ENCODE results near the gene M6PR. TPM values are rescaled to one million over a fixed set of nuclear protein-coding genes. Genes with fewer than 3 reads are reported as not detected.
"Not testable (repeated sequence)": the region's sequence is repeated elsewhere in the genome, so short reads cannot be mapped to it uniquely, and the experiment has no call there.

The M6PR gene
- total RNA-seq, 2 experiments from 2014 or later: 213 to 226 TPM

DNA sequence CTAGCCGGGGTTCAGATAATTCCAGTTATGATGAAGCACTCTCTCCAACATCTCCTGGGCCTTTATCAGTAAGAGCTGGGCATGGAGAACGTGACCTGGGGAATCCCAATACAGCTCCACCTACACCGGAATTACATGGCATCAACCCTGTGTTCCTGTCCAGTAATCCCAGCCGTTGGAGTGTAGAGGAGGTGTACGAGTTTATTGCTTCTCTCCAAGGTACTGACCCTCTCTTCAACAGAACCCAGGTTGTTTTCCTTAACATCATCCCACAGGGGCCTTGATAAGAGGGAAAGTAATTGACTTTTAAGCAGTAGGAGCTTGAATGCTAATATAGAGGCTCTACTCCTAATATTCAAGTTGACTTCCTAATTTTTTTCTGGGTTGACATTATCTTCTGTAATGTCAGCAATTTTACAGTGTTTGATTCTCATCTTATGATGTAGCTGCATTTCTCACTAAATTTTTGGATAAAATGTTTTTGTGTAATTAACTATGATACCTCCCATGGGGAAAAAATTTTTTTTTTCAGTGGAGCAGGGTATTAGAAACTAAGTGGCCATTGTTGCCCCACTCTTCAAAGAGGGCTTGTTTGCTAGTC lies 11.5 kb downstream of the M6PR start:
- H3K36me3 Mint-ChIP-seq, H3K4me1 Mint-ChIP-seq: not testable (repeated sequence)

DNA sequence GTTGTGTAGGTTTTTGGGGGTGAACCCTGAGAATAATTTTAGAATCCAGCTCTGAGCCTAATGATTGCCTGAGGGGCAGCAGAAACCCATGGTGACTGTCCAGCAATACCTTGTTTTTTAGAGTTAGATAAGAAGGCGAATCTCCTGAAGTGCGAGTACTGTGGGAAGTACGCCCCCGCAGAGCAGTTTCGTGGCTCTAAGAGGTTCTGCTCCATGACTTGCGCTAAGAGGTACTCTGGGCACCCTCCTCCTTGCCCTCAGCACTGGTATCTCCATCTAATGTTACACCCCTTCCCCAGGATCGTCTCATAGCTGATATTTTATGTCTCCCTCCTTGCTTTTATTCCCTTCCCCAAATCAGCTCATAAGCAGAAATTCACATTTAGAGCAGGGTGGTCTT lies 12.7 kb downstream of the M6PR start:
- Mint-ChIP-seq H3K27ac (no peak overlapping the region), H3K4me3 (no peak overlapping the region), H3K27me3 (no peaks in the 10 kb centered on the region), H3K36me3 (peaks cover 3% of the 10 kb centered on the region), H3K9me3 (no peaks in the 10 kb centered on the region), H3K4me1 (no peaks in the 10 kb centered on the region)
- DNase-seq: no peak

More for the DNA sequence above, 11.5 kb downstream of the M6PR start:
- H3K27me3 Mint-ChIP-seq, H3K9me3 Mint-ChIP-seq, H3K27ac Mint-ChIP-seq, H3K4me3 Mint-ChIP-seq, DNase-seq: not testable (repeated sequence)

DNA sequence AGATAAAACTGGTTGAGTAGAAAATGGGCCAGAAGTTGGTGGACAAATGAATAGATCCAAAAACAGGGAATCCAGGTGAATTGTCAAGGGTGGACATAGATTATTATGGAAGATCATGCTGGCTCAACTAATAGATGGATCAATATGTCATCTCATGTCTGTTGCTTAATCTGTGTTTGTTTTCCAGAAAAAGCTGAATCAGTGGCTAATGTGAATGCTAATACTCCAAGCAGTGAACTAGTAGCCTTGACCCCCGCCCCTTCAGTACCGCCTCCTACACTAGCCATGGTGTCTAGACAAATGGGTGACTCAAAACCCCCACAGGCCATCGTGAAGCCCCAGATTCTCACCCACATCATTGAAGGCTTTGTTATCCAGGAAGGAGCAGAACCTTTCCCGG lies 15.4 kb downstream of the M6PR start:
- H3K9me3 Mint-ChIP-seq, H3K4me3 Mint-ChIP-seq, H3K27ac Mint-ChIP-seq, DNase-seq, H3K36me3 Mint-ChIP-seq, H3K27me3 Mint-ChIP-seq, H3K4me1 Mint-ChIP-seq: not testable (repeated sequence)

DNA sequence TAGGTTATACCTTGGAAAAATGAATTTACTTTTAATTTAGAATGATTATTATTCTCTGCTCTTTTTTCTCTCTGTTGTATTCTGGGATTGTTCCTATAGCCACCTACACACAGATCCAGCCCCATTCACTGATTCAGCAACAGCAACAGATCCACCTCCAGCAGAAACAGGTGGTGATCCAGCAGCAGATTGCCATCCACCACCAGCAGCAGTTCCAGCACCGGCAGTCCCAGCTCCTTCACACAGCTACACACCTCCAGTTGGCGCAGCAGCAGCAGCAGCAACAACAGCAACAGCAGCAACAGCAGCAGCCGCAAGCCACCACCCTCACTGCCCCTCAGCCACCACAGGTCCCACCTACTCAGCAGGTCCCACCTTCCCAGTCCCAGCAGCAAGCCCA lies 17.0 kb downstream of the M6PR start:
- H3K27ac Mint-ChIP-seq, H3K4me3 Mint-ChIP-seq, H3K9me3 Mint-ChIP-seq, DNase-seq, H3K36me3 Mint-ChIP-seq, H3K4me1 Mint-ChIP-seq, H3K27me3 Mint-ChIP-seq: not testable (repeated sequence)

DNA sequence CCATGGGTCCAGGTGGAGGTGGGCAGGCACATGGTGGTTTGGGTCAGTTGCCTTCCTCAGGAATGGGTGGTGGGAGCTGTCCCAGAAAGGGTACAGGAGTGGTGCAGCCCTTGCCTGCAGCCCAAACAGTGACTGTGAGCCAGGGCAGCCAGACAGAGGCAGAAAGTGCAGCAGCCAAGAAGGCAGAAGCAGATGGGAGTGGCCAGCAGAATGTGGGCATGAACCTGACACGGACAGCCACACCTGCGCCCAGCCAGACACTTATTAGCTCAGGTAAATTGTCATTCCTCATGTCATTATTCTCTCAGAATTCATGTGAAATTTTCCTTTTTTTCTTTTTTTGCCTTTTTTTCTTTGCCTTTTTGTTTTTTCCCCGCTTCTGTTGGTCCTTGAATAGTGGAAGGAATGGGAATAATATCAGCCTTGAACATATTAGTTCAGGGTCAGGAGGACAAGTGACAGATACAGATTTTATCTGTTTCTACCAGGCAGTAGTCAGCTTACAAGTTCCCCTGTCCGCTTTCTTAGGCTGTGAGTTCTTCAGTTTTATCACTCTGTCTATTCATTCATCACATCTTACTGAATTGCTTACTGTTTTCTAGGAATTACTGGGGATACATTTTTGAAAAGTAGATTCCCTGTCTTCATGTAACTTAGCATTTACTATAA lies 18.7 kb downstream of the M6PR start:
- H3K4me1 Mint-ChIP-seq, H3K36me3 Mint-ChIP-seq, H3K9me3 Mint-ChIP-seq, H3K27ac Mint-ChIP-seq, H3K27me3 Mint-ChIP-seq, DNase-seq, H3K4me3 Mint-ChIP-seq: not testable (repeated sequence)

DNA sequence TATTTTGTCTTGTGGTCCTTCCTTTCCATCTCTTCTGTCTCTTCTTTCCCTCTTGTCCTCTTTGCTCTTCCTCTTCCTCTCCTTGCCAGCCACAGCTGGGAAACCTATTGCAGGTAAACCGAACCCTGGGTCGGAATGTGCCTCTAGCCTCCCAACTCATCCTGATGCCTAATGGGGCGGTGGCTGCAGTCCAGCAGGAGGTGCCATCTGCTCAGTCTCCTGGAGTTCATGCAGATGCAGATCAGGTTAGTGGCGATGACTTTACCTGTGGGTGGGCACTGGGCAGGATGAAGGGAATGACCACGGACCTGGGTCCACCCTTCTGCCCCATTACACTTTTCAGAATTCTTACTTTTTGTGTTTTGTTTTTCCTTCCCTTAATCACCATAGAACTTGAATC lies 26.9 kb downstream of the M6PR start:
- no peak overlapping the region for H3K4me3 Mint-ChIP-seq
- no peak for DNase-seq
- H3K9me3 Mint-ChIP-seq: no peaks in the 10 kb centered on the region
- no peaks in the 10 kb centered on the region for H3K36me3 Mint-ChIP-seq
- no peak overlapping the region for H3K27ac Mint-ChIP-seq
- no peaks in the 10 kb centered on the region for H3K27me3 Mint-ChIP-seq
- no peaks in the 10 kb centered on the region for H3K4me1 Mint-ChIP-seq

DNA sequence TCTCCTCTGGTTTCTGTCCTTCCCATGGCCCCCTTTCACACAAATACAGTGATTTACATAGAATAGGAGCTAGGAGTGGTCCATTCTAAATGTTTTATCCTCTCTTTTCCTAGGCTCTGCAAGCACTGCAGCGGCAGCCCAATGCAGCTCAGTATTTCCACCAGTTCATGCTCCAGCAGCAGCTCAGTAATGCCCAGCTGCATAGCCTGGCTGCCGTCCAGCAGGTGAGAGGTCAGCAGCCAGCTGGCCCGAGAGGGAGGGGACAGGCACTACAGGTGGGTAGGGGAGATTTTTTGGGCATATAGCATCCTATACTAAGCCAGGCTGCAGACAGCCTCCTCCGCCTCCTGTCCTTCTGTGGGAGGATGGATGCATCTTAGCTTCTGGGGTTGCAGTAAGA lies 29.8 kb downstream of the M6PR start:
- H3K4me1 Mint-ChIP-seq, H3K27ac Mint-ChIP-seq, H3K36me3 Mint-ChIP-seq, DNase-seq, H3K4me3 Mint-ChIP-seq, H3K27me3 Mint-ChIP-seq, H3K9me3 Mint-ChIP-seq: not testable (repeated sequence)

DNA sequence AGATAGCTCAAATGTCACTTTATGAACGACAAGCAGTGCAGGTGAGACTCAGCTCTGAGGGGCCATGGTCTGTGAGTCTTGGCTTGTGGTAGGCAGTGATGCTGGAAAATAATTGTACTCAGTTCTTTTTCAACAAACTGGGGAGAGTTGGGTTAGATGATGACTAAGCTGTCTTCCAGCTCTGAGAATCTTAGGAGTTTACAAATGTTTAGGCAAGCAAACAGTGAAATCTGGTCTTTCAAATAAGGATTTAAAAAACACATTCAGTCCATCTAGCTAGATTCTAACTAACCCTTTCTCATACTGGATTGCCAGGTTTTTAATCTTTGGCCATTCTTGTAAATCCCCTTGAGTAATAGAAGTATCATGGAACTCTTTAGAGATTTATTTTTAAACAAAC lies 31.7 kb downstream of the M6PR start:
- Mint-ChIP-seq H3K4me3 (no peak overlapping the region), H3K27ac (no peak overlapping the region), H3K9me3 (no peaks in the 10 kb centered on the region), H3K27me3 (no peaks in the 10 kb centered on the region), H3K4me1 (peaks cover 9% of the 10 kb centered on the region), H3K36me3 (no peaks in the 10 kb centered on the region)
- no peak for DNase-seq

DNA sequence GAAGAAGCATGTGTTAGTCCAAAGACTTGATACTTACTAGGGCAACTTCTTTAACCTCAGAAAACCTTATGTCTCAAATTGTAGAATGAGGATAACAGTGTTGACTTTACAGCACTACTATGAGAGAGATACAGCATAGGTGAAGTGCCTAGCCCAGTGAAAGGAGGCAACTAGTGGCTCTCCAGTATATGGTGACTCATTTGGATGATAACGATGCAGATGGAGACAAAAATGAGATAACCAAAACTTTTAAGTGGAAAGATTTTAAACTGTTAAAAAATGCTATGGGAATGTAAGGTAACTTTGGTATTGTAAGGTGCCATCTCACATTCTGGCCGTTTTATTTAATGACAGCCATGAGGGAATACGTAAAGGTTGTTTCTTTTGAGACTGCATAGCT lies 32.4 kb downstream of the M6PR start:
- Mint-ChIP-seq H3K9me3 (no peaks in the 10 kb centered on the region), H3K4me1 (peaks cover 9% of the 10 kb centered on the region), H3K27me3 (no peaks in the 10 kb centered on the region), H3K27ac (no peak overlapping the region), H3K36me3 (no peaks in the 10 kb centered on the region), H3K4me3 (no peak overlapping the region)
- DNase-seq: no peak

DNA sequence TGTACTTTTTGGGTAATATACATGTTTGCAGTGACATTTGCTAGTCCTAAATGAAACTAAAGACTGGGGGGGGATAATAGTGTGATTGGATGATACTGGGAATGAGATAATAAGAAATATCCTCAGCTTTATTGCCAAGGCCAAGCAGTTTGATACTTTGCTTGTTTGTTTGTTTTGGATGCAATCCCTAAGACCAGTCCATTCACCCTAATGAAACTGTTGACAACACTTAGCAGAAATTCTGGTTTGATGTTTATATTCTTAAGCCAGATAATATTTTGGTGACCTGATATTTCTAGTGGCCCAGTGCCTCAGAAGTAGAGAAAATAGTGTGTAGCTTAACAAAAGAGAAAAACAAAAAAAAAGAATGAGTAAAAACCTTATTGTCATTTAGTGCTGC lies 33.3 kb downstream of the M6PR start:
- no peaks in the 10 kb centered on the region for H3K36me3 Mint-ChIP-seq
- H3K4me1 Mint-ChIP-seq: peaks cover 9% of the 10 kb centered on the region
- no peak overlapping the region for H3K27ac Mint-ChIP-seq
- no peaks in the 10 kb centered on the region for H3K9me3 Mint-ChIP-seq
- H3K4me3 Mint-ChIP-seq: no peak overlapping the region
- H3K27me3 Mint-ChIP-seq: no peaks in the 10 kb centered on the region
- DNase-seq: no peak

DNA sequence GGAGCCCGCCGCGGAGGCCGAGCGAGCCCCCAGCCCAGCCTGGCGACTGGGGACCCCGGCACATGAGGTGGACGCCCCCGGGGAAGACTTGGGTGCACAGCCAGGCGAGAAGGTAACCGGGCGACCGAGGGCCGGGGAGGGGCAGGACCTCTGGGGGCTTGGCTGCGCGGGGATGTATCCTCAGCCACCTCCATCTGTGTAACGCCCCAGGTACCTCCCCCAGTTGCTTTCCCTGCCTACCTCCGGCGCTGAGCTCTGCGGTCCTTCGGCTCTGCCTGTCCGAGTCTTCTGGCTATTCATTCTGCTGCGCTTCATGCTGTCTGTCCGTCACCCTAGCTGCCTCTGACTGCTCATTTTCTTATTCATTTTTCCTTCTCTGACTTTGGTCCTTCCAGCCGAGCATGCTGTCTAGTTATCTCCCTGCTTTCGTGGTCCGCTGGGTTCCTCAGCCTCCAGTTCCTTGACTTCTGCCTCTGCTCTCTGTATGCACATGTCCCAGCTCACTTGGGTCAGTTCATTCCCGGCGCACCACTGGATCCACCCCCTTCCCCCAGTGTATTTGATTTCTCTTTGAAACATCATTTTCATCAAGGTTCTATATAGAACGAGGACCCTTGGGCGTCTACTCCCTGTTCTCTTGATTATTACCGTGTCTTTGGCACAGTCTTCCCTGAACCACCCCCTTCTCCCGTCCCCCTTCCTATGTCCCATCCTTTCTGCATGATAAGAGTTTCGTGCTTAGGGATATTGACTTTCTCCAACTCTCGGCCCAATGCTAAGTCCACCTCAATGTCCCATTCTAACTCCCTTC lies 34.5 kb downstream of the M6PR start:
- no peak overlapping the region for H3K27ac Mint-ChIP-seq
- DNase-seq: peak; percentile 60
- no peaks in the 10 kb centered on the region for H3K36me3 Mint-ChIP-seq
- no peaks in the 10 kb centered on the region for H3K27me3 Mint-ChIP-seq
- peaks cover 9% of the 10 kb centered on the region for H3K4me1 Mint-ChIP-seq
- H3K4me3 Mint-ChIP-seq: no peak overlapping the region
- H3K9me3 Mint-ChIP-seq: no peaks in the 10 kb centered on the region

DNA sequence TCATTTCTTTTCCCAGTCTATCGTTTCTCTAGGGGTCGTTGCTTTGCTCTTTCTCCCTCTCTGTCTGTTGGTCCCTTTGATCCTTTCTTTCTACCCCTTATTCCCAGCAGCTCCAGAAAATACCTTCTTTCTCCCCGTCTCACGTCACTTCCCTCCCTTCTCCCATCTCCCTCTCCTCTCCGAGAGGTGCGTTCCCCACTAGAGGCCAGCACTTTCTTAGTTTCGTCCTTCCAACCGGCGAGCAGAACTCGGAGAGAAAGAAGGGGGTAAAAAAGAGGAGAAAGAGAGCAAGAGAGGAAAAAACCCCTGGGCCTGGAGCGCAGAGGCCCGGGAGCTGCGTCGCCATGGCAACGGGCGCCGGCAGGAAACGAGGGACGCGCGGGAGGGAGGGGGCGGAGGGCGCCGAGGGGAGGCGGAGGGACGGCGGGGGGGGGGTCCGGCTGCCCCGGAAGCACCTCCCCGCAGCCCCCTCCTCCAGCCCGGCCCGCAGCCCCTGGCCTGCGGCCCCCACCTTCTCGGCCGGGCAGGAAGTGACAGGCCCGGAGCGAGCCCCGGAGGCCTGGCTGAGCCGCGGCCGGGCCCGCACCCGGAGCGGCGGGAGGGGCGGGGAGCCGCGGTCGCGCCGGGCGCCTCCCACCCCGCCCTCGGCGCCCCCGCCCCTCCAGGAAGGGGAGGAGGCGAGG lies 35.3 kb downstream of the M6PR start, which contains the start of gene PHC1:
Gene PHC1, plus strand, starts transcription at position 477 of the 683 bp plus-strand sequence. CDS start 3,169 bp downstream, outside the sequence.
- not testable (repeated sequence) for H3K27me3 Mint-ChIP-seq, H3K36me3 Mint-ChIP-seq, H3K9me3 Mint-ChIP-seq, H3K4me1 Mint-ChIP-seq
- H3K27ac Mint-ChIP-seq: peak within 1 kb of the TSS; percentile 40
- peak; percentile 74 for DNase-seq
- peak within 1 kb of the TSS; percentile 83 for H3K4me3 Mint-ChIP-seq

DNA sequence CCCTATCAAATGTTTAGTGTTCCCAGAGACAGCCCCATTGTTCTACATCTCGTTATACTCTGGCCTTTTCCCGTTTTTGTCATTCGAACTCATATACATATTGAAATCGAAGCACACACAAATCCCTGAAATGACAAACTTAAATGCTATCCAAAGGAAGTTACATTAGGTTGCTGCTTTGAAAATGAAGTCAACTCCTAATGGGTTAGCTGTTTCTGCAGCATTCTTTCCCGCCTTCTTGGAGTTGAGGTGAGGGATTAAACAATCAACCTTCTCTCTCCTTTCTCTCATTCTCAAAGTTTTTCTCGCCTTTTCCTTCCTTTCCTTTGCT lies 35.8 kb downstream of the M6PR start:
- Mint-ChIP-seq H3K36me3 (no peaks in the 10 kb centered on the region), H3K27ac (peak overlapping the region; percentile 40), H3K4me1 (peaks cover 9% of the 10 kb centered on the region), H3K9me3 (no peaks in the 10 kb centered on the region), H3K4me3 (peak overlapping the region; percentile 83), H3K27me3 (no peaks in the 10 kb centered on the region)
- no peak for DNase-seq

DNA sequence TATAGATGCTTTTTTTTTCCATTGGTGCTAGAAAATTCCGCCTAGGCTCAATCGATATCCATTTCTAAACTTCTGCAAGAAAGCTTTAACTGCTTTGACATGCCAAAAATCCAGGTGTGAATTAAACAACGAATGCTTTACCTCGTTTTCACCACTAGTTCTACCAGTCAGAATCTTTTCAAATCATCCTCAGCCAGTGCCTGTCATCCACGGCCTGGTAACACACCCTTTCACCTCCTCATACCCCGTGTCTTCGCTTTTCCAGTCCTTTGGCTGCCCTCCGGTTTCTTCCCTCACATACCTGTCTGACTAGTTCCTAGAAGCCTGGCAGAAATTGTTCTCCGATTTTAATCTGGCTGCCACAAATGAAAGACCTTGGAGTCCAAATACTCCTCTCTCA lies 36.5 kb downstream of the M6PR start:
- Mint-ChIP-seq H3K4me3 (no peak overlapping the region), H3K9me3 (no peaks in the 10 kb centered on the region), H3K27me3 (no peaks in the 10 kb centered on the region), H3K36me3 (no peaks in the 10 kb centered on the region), H3K27ac (no peak overlapping the region), H3K4me1 (peaks cover 9% of the 10 kb centered on the region)
- DNase-seq: no peak

DNA sequence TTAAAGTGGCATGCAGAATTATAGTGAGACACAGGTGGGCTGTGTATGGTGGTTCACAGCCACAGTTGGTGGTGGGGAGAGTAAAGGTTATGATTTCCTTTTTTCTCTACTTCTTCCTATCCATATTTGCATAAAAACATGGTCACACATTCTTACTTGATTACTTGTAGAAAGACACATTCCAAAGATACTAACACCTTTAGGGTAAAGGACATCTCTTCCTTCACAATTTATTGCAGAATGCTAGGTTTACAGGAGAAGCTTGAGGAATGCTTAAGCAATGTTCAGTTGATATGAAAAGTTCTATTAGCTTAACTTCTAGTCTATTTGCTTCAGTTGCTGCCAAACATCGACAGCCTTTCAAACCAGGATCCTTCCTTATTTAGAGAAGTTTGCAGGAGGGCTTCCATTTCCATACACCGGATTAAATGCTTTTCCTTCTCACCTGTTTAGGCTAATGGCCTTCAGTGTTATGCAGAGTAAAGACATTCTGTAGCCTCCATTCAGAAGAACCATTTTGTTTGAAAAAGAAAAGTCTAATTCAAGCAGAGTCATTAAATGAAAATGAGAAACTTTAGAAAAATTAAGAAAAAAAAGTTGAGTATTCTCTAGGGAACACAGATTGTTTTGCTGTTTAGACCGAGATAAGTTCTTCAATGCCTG lies 37.7 kb downstream of the M6PR start:
- Mint-ChIP-seq H3K9me3 (no peaks in the 10 kb centered on the region), H3K27me3 (no peaks in the 10 kb centered on the region), H3K36me3 (no peaks in the 10 kb centered on the region), H3K4me1 (peaks cover 9% of the 10 kb centered on the region), H3K27ac (no peak overlapping the region), H3K4me3 (no peak overlapping the region)
- DNase-seq: no peak

All from activated naive CD8-positive, alpha-beta T cell treated with anti-CD3 and anti-CD28 coated beads for 36 hours (primary cell).